ENCODE data around the gene TRAFD1.

Gene TRAFD1

GRCh38 chr12:112121780-112122565, 3.4 kb upstream of the TRAFD1 start:
- H3K4me1 ChIP-seq (ENCODE audit: control insufficient read depth, insufficient read depth, low read length), result peaks cover 13% of the 10 kb centered on the region
- H3K4me3 ChIP-seq (ENCODE audit: low read length), result no peak overlapping the region
- no peaks in the 10 kb centered on the region for H3K36me3 ChIP-seq (ENCODE audit: control insufficient read depth, insufficient read depth, low read length)
- no peak overlapping the region for H3K9ac ChIP-seq (ENCODE audit: low read length)
- H3K9me3 ChIP-seq (ENCODE audit: control insufficient read depth, low read length), result no peaks in the 10 kb centered on the region
- H3K27me3 ChIP-seq (ENCODE audit: control insufficient read depth, insufficient read depth, low read length), result no peaks in the 10 kb centered on the region

DNA sequence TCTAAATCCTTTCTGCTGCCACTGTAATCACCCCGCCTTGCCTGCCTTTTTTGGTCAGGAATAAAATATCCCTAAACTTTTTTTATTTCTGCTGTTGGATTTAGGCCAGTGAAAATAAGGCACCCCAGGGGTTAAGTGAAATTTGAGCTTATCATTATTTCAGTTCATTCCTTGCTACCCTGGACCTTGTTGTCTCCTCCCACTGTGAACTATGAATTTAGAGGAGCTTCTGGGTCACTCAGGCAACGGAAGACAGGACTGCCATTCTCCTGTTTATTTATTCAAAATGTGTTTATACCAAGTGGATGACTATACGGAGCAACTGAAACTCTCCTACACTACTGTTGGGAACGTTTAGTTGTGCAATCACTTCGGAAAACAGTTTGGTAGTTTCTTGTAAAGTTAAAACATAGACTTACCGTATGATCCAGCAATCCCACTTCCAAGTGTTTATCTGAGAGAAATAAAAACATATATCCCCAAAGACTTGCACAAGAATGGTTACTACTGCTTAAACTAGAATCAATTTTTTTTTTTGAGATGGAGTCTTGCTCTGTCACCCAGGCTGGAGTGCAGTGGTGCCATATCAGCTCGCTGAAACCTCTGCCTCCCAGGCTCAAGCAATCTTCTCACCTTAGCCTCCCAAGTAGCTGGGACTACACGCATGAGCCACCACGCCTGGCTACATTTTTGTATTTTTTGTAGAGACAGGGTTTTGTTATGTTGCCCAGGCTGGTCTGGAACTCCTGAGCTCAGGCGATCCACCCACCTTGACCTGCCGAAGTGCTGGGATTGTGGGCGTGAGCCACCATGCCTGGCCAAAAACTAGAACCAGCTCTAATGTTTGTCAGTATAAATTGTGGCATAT, 2.3 kb upstream of the TRAFD1 start:
- no peaks in the 10 kb centered on the region for H3K36me3 ChIP-seq (ENCODE audit: control insufficient read depth, insufficient read depth, low read length)
- no peaks in the 10 kb centered on the region for H3K9me3 ChIP-seq (ENCODE audit: control insufficient read depth, low read length)
- H3K4me1 ChIP-seq (ENCODE audit: control insufficient read depth, insufficient read depth, low read length), result peaks cover 11% of the 10 kb centered on the region
- H3K9ac ChIP-seq (ENCODE audit: low read length), result no peak overlapping the region
- H3K4me3 ChIP-seq (ENCODE audit: low read length), result no peak overlapping the region
- no peaks in the 10 kb centered on the region for H3K27me3 ChIP-seq (ENCODE audit: control insufficient read depth, insufficient read depth, low read length)

DNA sequence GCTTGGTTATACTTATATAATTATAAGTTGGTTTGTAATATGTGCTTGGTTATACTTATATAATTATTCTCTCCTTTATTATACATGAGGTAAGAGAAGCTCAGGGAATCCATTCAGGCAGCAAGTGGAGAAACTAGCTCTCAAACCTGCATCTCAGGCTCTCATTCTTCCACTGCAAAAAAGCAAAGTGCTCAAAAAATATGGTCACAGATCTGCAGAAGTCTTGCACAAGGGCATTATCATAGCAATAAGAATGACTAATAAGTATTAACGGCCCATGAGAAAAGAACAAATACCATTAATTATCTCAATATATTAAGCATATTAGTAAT, 476 bp upstream of the TRAFD1 start:
- H3K9me3 ChIP-seq (ENCODE audit: control insufficient read depth, low read length), result no peaks in the 10 kb centered on the region
- H3K27me3 ChIP-seq (ENCODE audit: control insufficient read depth, insufficient read depth, low read length), result no peaks in the 10 kb centered on the region
- H3K4me1 ChIP-seq (ENCODE audit: control insufficient read depth, insufficient read depth, low read length), result peaks cover 15% of the 10 kb centered on the region
- H3K9ac ChIP-seq (ENCODE audit: low read length), result no peak overlapping the region
- no peaks in the 10 kb centered on the region for H3K36me3 ChIP-seq (ENCODE audit: control insufficient read depth, insufficient read depth, low read length)
- H3K4me3 ChIP-seq (ENCODE audit: low read length), result no peak overlapping the region

DNA sequence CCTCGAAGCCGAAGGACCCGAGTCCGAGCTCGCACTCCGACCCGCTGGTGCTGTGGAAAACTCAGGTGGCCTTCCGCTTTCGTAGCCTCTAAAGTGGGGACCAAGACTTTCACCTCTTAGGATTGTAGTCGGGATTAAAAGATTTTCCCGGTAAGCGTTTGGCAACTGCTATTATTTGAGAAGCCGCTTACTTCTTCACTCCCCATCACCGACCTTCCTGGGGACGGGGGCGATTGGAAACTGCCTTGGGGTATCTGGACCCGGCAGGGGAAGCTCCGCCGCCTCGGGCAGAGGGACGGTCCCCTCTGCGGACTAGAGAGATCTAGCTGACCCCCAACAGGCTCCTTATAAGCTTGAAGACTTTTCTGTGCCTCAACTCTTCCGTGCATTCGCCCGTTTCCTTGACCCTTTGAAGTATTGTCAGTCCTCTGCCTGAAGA, 659 bp downstream of the TRAFD1 start:
- H3K4me1 ChIP-seq (ENCODE audit: control insufficient read depth, insufficient read depth, low read length), result peaks cover 16% of the 10 kb centered on the region
- no peaks in the 10 kb centered on the region for H3K9me3 ChIP-seq (ENCODE audit: control insufficient read depth, low read length)

GRCh38 chr12:112126911-112127310, 1.6 kb downstream of the TRAFD1 start:
- Histone ChIP-seq H3K9ac (ENCODE audit: low read length) (no peak overlapping the region), H3K4me3 (ENCODE audit: low read length) (no peak overlapping the region), H3K9me3 (ENCODE audit: control insufficient read depth, low read length) (no peaks in the 10 kb centered on the region), H3K27me3 (ENCODE audit: control insufficient read depth, insufficient read depth, low read length) (no peaks in the 10 kb centered on the region), H3K4me1 (ENCODE audit: control insufficient read depth, insufficient read depth, low read length) (peaks cover 16% of the 10 kb centered on the region), H3K36me3 (ENCODE audit: control insufficient read depth, insufficient read depth, low read length) (no peaks in the 10 kb centered on the region)

More for the DNA sequence above, 659 bp downstream of the TRAFD1 start:
- Histone ChIP-seq H3K36me3 (ENCODE audit: control insufficient read depth, insufficient read depth, low read length) (no peaks in the 10 kb centered on the region), H3K4me3 (ENCODE audit: low read length) (peak overlapping the region; percentile 80), H3K27me3 (ENCODE audit: control insufficient read depth, insufficient read depth, low read length) (no peaks in the 10 kb centered on the region), H3K9ac (ENCODE audit: low read length) (peak overlapping the region; percentile 94)

DNA sequence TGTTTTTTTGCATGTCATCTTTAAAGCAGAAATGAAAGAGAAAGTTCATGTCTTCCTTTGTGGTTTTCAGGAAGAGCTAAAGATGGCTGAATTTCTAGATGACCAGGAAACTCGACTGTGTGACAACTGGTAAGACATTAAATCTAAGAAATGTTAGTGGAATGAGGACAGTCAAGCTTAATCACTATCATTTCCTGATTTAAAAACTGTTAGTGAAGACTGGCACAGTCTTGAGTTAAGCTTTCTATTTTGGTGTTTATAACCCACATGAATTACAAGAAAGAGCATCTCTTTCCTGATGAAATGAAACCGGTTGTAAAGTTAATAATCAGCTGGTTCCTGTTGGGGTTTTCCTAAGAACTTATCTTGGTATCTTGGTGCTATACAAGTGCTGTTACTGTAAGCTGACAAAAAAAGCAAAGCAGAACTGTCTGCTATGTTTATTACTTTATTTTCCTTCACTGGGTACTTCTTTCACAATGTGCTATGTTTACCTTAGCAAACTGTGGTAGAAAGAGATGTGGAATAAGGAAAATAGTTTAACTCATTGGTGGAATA, 5.2 kb downstream of the TRAFD1 start:
- H3K4me3 ChIP-seq (ENCODE audit: low read length), result no peak overlapping the region
- peaks cover 16% of the 10 kb centered on the region for H3K4me1 ChIP-seq (ENCODE audit: control insufficient read depth, insufficient read depth, low read length)
- no peaks in the 10 kb centered on the region for H3K27me3 ChIP-seq (ENCODE audit: control insufficient read depth, insufficient read depth, low read length)
- H3K9me3 ChIP-seq (ENCODE audit: control insufficient read depth, low read length), result no peaks in the 10 kb centered on the region
- peaks cover 8% of the 10 kb centered on the region for H3K36me3 ChIP-seq (ENCODE audit: control insufficient read depth, insufficient read depth, low read length)
- H3K9ac ChIP-seq (ENCODE audit: low read length), result peak overlapping the region; percentile 7

DNA sequence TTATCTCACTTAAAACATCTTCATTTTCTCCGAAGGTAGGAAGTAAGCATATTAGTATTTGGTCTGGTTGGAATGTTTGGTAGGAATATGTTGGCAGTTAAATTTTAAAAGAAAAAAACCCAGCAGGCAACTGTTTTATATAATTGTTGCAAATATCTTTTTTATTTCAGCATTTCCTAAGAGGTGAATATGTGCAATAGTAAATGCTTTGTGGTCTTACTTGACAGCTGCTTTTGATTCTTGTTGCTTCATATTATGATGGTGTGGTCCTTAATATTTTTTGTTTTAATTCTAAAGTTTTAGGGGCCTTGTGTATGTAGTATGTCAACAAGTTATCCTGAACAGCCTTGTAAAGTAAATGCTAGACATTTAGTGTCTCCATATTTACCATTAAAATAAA, 6.3 kb downstream of the TRAFD1 start:
- H3K4me1 ChIP-seq (ENCODE audit: control insufficient read depth, insufficient read depth, low read length), result peaks cover 9% of the 10 kb centered on the region
- no peak overlapping the region for H3K9ac ChIP-seq (ENCODE audit: low read length)

GRCh38 chr12:112133418-112133817, 8.1 kb downstream of the TRAFD1 start:
- peaks cover 8% of the 10 kb centered on the region for H3K36me3 ChIP-seq (ENCODE audit: control insufficient read depth, insufficient read depth, low read length)
- no peak overlapping the region for H3K4me3 ChIP-seq (ENCODE audit: low read length)
- no peaks in the 10 kb centered on the region for H3K9me3 ChIP-seq (ENCODE audit: control insufficient read depth, low read length)
- no peak overlapping the region for H3K9ac ChIP-seq (ENCODE audit: low read length)
- H3K4me1 ChIP-seq (ENCODE audit: control insufficient read depth, insufficient read depth, low read length), result peaks cover 5% of the 10 kb centered on the region
- no peaks in the 10 kb centered on the region for H3K27me3 ChIP-seq (ENCODE audit: control insufficient read depth, insufficient read depth, low read length)

More for the DNA sequence above, 6.3 kb downstream of the TRAFD1 start:
- no peak overlapping the region for H3K4me3 ChIP-seq (ENCODE audit: low read length)
- H3K9me3 ChIP-seq (ENCODE audit: control insufficient read depth, low read length), result no peaks in the 10 kb centered on the region
- H3K27me3 ChIP-seq (ENCODE audit: control insufficient read depth, insufficient read depth, low read length), result no peaks in the 10 kb centered on the region
- peaks cover 8% of the 10 kb centered on the region for H3K36me3 ChIP-seq (ENCODE audit: control insufficient read depth, insufficient read depth, low read length)

DNA sequence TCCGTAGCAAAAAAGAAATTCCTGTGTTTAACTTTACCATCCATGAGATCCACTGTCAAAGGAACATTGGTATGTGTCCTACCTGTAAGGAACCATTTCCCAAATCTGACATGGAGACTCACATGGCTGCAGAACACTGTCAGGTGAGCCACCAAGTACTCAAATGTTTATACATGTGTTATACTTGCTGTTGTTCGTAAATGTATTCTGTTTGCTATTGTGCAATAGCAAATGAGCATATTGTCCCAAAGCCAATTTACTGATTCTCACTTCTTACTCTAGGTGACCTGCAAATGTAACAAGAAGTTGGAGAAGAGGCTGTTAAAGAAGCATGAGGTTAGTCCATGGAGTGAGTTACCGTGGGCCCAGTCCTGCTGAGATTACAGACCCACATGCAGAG, 9.4 kb downstream of the TRAFD1 start:
- H3K27me3 ChIP-seq (ENCODE audit: control insufficient read depth, insufficient read depth, low read length), result no peaks in the 10 kb centered on the region
- H3K36me3 ChIP-seq (ENCODE audit: control insufficient read depth, insufficient read depth, low read length), result peaks cover 8% of the 10 kb centered on the region
- no peak overlapping the region for H3K9ac ChIP-seq (ENCODE audit: low read length)
- peaks cover 3% of the 10 kb centered on the region for H3K4me1 ChIP-seq (ENCODE audit: control insufficient read depth, insufficient read depth, low read length)
- no peak overlapping the region for H3K4me3 ChIP-seq (ENCODE audit: low read length)
- no peaks in the 10 kb centered on the region for H3K9me3 ChIP-seq (ENCODE audit: control insufficient read depth, low read length)

GRCh38 chr12:112140728-112141127, 15.4 kb downstream of the TRAFD1 start:
- Histone ChIP-seq H3K27me3 (ENCODE audit: control insufficient read depth, insufficient read depth, low read length) (no peaks in the 10 kb centered on the region), H3K4me1 (ENCODE audit: control insufficient read depth, insufficient read depth, low read length) (no peaks in the 10 kb centered on the region), H3K9me3 (ENCODE audit: control insufficient read depth, low read length) (no peaks in the 10 kb centered on the region), H3K4me3 (ENCODE audit: low read length) (no peak overlapping the region), H3K36me3 (ENCODE audit: control insufficient read depth, insufficient read depth, low read length) (no peaks in the 10 kb centered on the region), H3K9ac (ENCODE audit: low read length) (no peak overlapping the region)

DNA sequence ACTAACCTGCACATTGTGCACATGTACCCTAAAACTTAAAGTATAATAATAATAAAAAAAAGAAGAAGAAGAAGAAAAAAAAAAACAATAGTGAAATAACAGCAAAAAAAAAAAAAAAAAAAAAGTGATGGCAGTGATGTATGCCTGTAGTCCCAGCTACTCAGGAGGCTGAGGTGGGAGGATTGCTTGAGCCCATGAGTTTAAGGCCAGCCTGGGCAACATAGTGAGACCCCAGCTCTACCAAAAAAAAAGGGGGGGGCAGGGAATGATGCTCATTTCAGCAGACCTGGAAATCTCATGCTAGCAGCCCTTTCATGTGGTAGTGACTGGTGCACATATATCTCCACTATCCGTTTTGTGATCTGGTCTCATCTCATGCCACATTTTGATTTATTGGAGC, 20.8 kb downstream of the TRAFD1 start:
- no peak overlapping the region for H3K4me3 ChIP-seq (ENCODE audit: low read length)
- no peaks in the 10 kb centered on the region for H3K27me3 ChIP-seq (ENCODE audit: control insufficient read depth, insufficient read depth, low read length)
- no peak overlapping the region for H3K9ac ChIP-seq (ENCODE audit: low read length)
- no peaks in the 10 kb centered on the region for H3K9me3 ChIP-seq (ENCODE audit: control insufficient read depth, low read length)
- H3K4me1 ChIP-seq (ENCODE audit: control insufficient read depth, insufficient read depth, low read length), result no peaks in the 10 kb centered on the region
- H3K36me3 ChIP-seq (ENCODE audit: control insufficient read depth, insufficient read depth, low read length), result peaks cover 8% of the 10 kb centered on the region

DNA sequence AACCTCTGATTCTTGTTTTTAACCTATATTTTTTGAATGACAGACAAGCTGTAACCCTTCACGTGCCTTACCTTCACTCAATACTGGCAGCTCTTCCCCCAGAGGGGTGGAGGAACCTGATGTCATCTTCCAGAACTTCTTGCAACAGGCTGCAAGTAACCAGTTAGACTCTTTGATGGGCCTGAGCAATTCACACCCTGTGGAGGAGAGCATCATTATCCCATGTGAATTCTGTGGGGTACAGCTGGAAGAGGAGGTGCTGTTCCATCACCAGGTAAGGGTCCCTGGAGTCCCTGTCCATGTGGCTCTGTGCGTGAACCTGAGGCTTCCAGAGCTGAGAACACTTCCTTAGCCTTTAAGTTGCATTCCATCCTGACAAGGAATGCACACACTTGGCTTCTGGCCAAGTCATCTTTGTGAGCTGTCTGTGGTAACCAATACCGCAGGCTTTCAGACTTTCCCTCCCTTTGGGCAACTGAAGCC, 22.7 kb downstream of the TRAFD1 start:
- H3K9ac ChIP-seq (ENCODE audit: low read length), result no peak overlapping the region
- H3K36me3 ChIP-seq (ENCODE audit: control insufficient read depth, insufficient read depth, low read length), result peaks cover 8% of the 10 kb centered on the region
- no peak overlapping the region for H3K4me3 ChIP-seq (ENCODE audit: low read length)
- no peaks in the 10 kb centered on the region for H3K27me3 ChIP-seq (ENCODE audit: control insufficient read depth, insufficient read depth, low read length)
- H3K4me1 ChIP-seq (ENCODE audit: control insufficient read depth, insufficient read depth, low read length), result no peaks in the 10 kb centered on the region
- H3K9me3 ChIP-seq (ENCODE audit: control insufficient read depth, low read length), result no peaks in the 10 kb centered on the region

Data from mucosa of stomach (tissue), 1 donor.